Measurements from ENCODE around the gene CLNS1A. TPM values are rescaled to one million over a fixed set of nuclear protein-coding genes. Genes with fewer than 3 reads are reported as not detected.

Gene CLNS1A
- total and polyA plus RNA-seq, 9 of the 15 experiments (the other 6 are each of a cell fraction or from before 2014, with no cell fraction given): 146 to 472 (median 345) TPM

- intact Hi-C loops (cut with micrococcal nuclease): no loop called here
- BruUV-seq (replicated peaks): no TSS peak
- 38% methylated on average over 2 of the region's 2 CpGs for WGBS (ENCODE audit: insufficient coverage, low coverage, missing lambda C conversion rate)
- Histone ChIP-seq H2AFZ (ENCODE audit: low read depth, low read length) (peak overlapping the region; percentile 66), H4K20me1 (replicated peaks; ENCODE audit: control insufficient read depth, insufficient read depth, low read length) (no peaks in the 10 kb centered on the region), H3K27me3 (ENCODE audit: control insufficient read depth in 2 of 2, insufficient read depth in 2 of 2, low read length in 2 of 2) (no peaks in the 10 kb centered on the region), H3K79me2 (ENCODE audit: control insufficient read depth, insufficient read depth, low read length) (peaks cover 8% of the 10 kb centered on the region), H3K27ac (ENCODE audit: extremely low read depth, low read depth, low read length) (no peak overlapping the region), H3K4me3 (no peak overlapping the region), H3K4me1 (replicated peaks in 1 of 2; ENCODE audit: control insufficient read depth in 2 of 2, insufficient read depth in 2 of 2, low read length in 2 of 2) (peaks cover 11 to 26% of the 10 kb centered on the region in 2 experiments; a peak in 4 of 5 replicates), H3K9me3 (replicated peaks; ENCODE audit: control insufficient read depth, insufficient read depth, low read depth, low read length) (peaks cover 6% of the 10 kb centered on the region), H3K9me1 (ENCODE audit: control insufficient read depth, insufficient read depth, low read length) (no peaks in the 10 kb centered on the region), H3K36me3 (ENCODE audit: control insufficient read depth, insufficient read depth, low read length) (no peaks in the 10 kb centered on the region), H3K9ac (ENCODE audit: insufficient read depth in 1 of 2, low read depth in 2 of 2, low read length in 2 of 2) (no peak overlapping the region), H3K4me2 (ENCODE audit: insufficient read depth, low read length) (no peak overlapping the region)
- TF ChIP-seq FOXJ2 (tag; IDR thresholded peaks at IDR 0.05) (no peak), USF2 (CRISPR knock-in tag; IDR thresholded peaks at IDR 0.05) (no peak), FOXP1 (CRISPR knock-in tag; IDR thresholded peaks at IDR 0.05) (no peak), L3MBTL2 (IDR thresholded peaks at IDR 0.05) (no peak), IFI16 (CRISPR knock-in tag; IDR thresholded peaks at IDR 0.05) (no peak), RBM39 (optimal IDR thresholded peaks at IDR 0.05; ENCODE audit: low read depth, low read length) (no peak), NR0B1 (IDR thresholded peaks at IDR 0.05; ENCODE audit: partially characterized antibody) (no peak), SNAPC5 (CRISPR knock-in tag; IDR thresholded peaks at IDR 0.05) (no peak), THRAP3 (IDR thresholded peaks at IDR 0.05; ENCODE audit: borderline replicate concordance) (no peak), TRIM28 (IDR thresholded peaks at IDR 0.05) (no peak), PRPF4 (IDR thresholded peaks at IDR 0.05; ENCODE audit: insufficient read depth, low read depth, low read length, poor library complexity, severe bottlenecking) (no peak), ZNF184 (CRISPR knock-in tag; IDR thresholded peaks at IDR 0.05) (no peak), THRA (IDR thresholded peaks at IDR 0.05) (no peak), ZBTB43 (CRISPR knock-in tag; IDR thresholded peaks at IDR 0.05) (no peak)
- DNase-seq (ENCODE audit: extremely low read depth in 1 of 4, low spot score in 3 of 4): no peak
- ChIA-PET POLR2A (interaction anchor here (0.8 kb wide), 1 partner anchor 9 kb away, joined by 3 read pairs; no protein-coding TSS in a partner anchor), CTCF (ENCODE audit: low intra/inter-chr PET ratio) (no interaction called here)
- no peak for FAIRE-seq
- in situ Hi-C loops (cut with MboI): no loop called here
- ATAC-seq: no peak
Measured at GRCh38 chr11:77642228-77642627, 4.6 kb upstream of the CLNS1A start.

All from K562 (cell line).